Endothelial cell of umbilical vein (primary cell): ENCODE measurements around the gene SFI1. TPM values are rescaled to one million over a fixed set of nuclear protein-coding genes. Genes with fewer than 3 reads are reported as not detected.

Experiments used
- BruUV-seq: library from RNA; stranded (reverse); fragments of 400-500 nt; replicated peaks from 2 replicates; lab custom pipeline; 2021; lab: Mats Ljungman, UMichigan
- CTCF ChIA-PET: fragments of 300-600, 350-600 bp; sonication (Branson Sonifier 250); formaldehyde crosslinking; loops from one replicate; lab custom pipeline; 2021; ENCODE audit warnings: antibody characterized with exemption, inconsistent platforms; lab: Charles Lee
- POLR2A ChIA-PET: fragments of 300-600, 350-600 bp; sonication (Branson Sonifier 250); formaldehyde crosslinking; loops from one replicate; lab custom pipeline; 2021; ENCODE audit warnings: antibody characterized with exemption, inconsistent platforms; lab: Charles Lee
- DNase-seq: peaks from one replicate; pipeline ENCODE4 v3.0.0-alpha.2; 2011; ENCODE audit warnings: low read depth, low spot score
- FAIRE-seq: peaks from 2 replicates; lab custom pipeline; 2011; peaks lifted over from hg19 to GRCh38; lab: Jason Lieb, UNC
- H2AFZ ChIP-seq: 2 replicates; pipeline ENCODE4 v1.6.0; 2012; ENCODE audit warnings: low read depth, low read length, control low read depth, inconsistent platforms
- H3K27ac ChIP-seq: 2 replicates; pipeline ENCODE4 v1.5.1; 2011; ENCODE audit warnings: low read depth, mild to moderate bottlenecking, control low read depth, low read length, moderate library complexity; ENCODE audit not compliant: insufficient read depth
- H3K27me3 ChIP-seq, 2 experiments: 2 replicates each; pipeline versions ENCODE4 v1.6.0 to v1.6.1; 2011; ENCODE audit warnings: low read length in 2 of 2, mixed read lengths in 1 of 2; ENCODE audit not compliant: control insufficient read depth in 2 of 2, insufficient read depth in 2 of 2
- H3K36me3 ChIP-seq, 2 experiments: 2 replicates in 1 of 2; 3 replicates in 1 of 2; pipeline ENCODE4 v1.5.1; 2011; ENCODE audit warnings: low read length in 2 of 2, mild to moderate bottlenecking in 1 of 2, moderate library complexity in 1 of 2; ENCODE audit not compliant: control insufficient read depth in 2 of 2, insufficient read depth in 2 of 2; ENCODE audit errors: extremely low read depth in 1 of 2
- H3K4me1 ChIP-seq: 3 replicates; pipeline ENCODE4 v1.5.1; 2011; ENCODE audit warnings: mild to moderate bottlenecking, low read length; ENCODE audit not compliant: control insufficient read depth, insufficient read depth; ENCODE audit errors: extremely low read depth
- H3K4me2 ChIP-seq: 2 replicates; pipeline ENCODE4 v1.6.1; 2011; ENCODE audit warnings: low read length, control low read depth, mixed read lengths; ENCODE audit not compliant: insufficient read depth
- H3K4me3 ChIP-seq, 3 experiments: fragments of 200-600 bp in 1 of 3; sonication (generic), shearing (Covaris generic) in 1 of 3; replicated peaks in 1 of 3; 2 replicates each; pipeline ENCODE4 v1.5.1; 2011 to 2016; ENCODE audit warnings: control low read depth in 3 of 3, low read length in 3 of 3, mild to moderate bottlenecking in 2 of 3, inconsistent platforms in 1 of 3, low read depth in 1 of 3, moderate library complexity in 1 of 3; ENCODE audit not compliant: insufficient read depth in 1 of 3
- H3K79me2 ChIP-seq: 2 replicates; pipeline ENCODE4 v1.6.0; 2012; ENCODE audit warnings: low read length, inconsistent platforms; ENCODE audit not compliant: control insufficient read depth, insufficient read depth
- H3K9ac ChIP-seq: replicated peaks from 2 replicates; pipeline ENCODE3; 2011; ENCODE audit warnings: low read length, control low read depth; ENCODE audit not compliant: insufficient read depth; ENCODE audit errors: extremely low read depth
- H3K9me1 ChIP-seq: replicated peaks from 3 replicates; pipeline ENCODE4 v1.6.0; 2011; ENCODE audit warnings: mild to moderate bottlenecking, low read length; ENCODE audit not compliant: control insufficient read depth, insufficient read depth; ENCODE audit errors: extremely low read depth
- H3K9me3 ChIP-seq: replicated peaks from 2 replicates; pipeline ENCODE4 v1.5.1; 2012; ENCODE audit warnings: low read length, inconsistent platforms; ENCODE audit not compliant: control insufficient read depth, insufficient read depth
- H4K20me1 ChIP-seq: replicated peaks from 2 replicates; pipeline ENCODE3; 2011; ENCODE audit warnings: mild to moderate bottlenecking, low read length; ENCODE audit not compliant: control insufficient read depth, insufficient read depth; ENCODE audit errors: extremely low read depth
- CTCF ChIP-seq, 2 donors: IDR thresholded peaks; 1 replicate in 1 of 2; 2 replicates in 1 of 2; pipeline ENCODE4 v1.5.1; 2011; ENCODE audit warnings: low read length in 2 of 2, mild to moderate bottlenecking in 2 of 2, moderate library complexity in 2 of 2, control low read depth in 1 of 2, inconsistent platforms in 1 of 2, low read depth in 1 of 2; ENCODE audit not compliant: insufficient read depth in 1 of 2; ENCODE audit errors: extremely low read depth in 1 of 2
- EZH2 ChIP-seq: IDR thresholded peaks from 2 replicates; pipeline ENCODE4 v1.6.1; 2012; ENCODE audit warnings: borderline replicate concordance, low read depth, mild to moderate bottlenecking, moderate library complexity, low read length, inconsistent platforms; ENCODE audit not compliant: severe bottlenecking
- FOS ChIP-seq: IDR thresholded peaks from 2 replicates; pipeline ENCODE4 v1.6.1; 2011; ENCODE audit warnings: mild to moderate bottlenecking, low read length, moderate library complexity, borderline replicate concordance; ENCODE audit not compliant: insufficient read depth
- GATA2 ChIP-seq: IDR thresholded peaks from 2 replicates; pipeline ENCODE4 v1.7.0; 2011; ENCODE audit warnings: low read depth, mild to moderate bottlenecking, moderate library complexity, mixed read lengths, low read length; ENCODE audit not compliant: insufficient read length, insufficient read depth
- JUN ChIP-seq: IDR thresholded peaks from 2 replicates; pipeline ENCODE4 v1.6.1; 2011; ENCODE audit warnings: borderline replicate concordance, low read depth; ENCODE audit not compliant: insufficient read length, insufficient read depth
- MAX ChIP-seq: IDR thresholded peaks from 2 replicates; pipeline ENCODE4 v1.6.1; 2011; ENCODE audit not compliant: insufficient read depth, insufficient read length
- MYC ChIP-seq: IDR thresholded peaks from one replicate; pipeline ENCODE4 v1.6.1; 2011; ENCODE audit warnings: mild to moderate bottlenecking, low read depth, low read length
- POLR2A ChIP-seq: IDR thresholded peaks from 2 replicates; pipeline ENCODE4 v1.6.1; 2012; ENCODE audit warnings: low read depth, mild to moderate bottlenecking, control low read depth, low read length
- POLR2AphosphoS5 ChIP-seq: IDR thresholded peaks from 2 replicates; pipeline ENCODE4 v1.6.1; 2012; ENCODE audit warnings: low read depth, mild to moderate bottlenecking, control low read depth, low read length, moderate library complexity; ENCODE audit not compliant: insufficient read depth
- dilution Hi-C: fragments of 300-500 bp; cut with MboI; formaldehyde crosslinking; loops from one replicate; pipeline ENCODE4 v1.15.0; 2019; ENCODE audit warnings: low sequenced_read_pairs; ENCODE audit not compliant: extremely low pct_ligation_motif_present
- intact Hi-C: fragments of 100-400 bp; cut with micrococcal nuclease; formaldehyde crosslinking; loops from one replicate; pipeline ENCODE4 v1.10.0; 2022
- polyA plus RNA-seq, 4 experiments: library from polyadenylated mRNA; depleted of rRNA in 3 of 4; stranded (reverse) in 3 of 4; unstranded in 1 of 4; fragments of >200 nt; gene quantifications; 2 replicates each; pipeline versions ENCODE4 v1.2.1 to v1.2.3, GENCODE V29; 2011 to 2012; ENCODE audit warnings: missing spikeins in 1 of 4
- total RNA-seq: library from RNA; stranded (reverse); gene quantifications from 2 replicates; pipeline ENCODE4 v1.2.3, GENCODE V29; 2021

SFI1 gene
- total and polyA plus RNA-seq, 2 donors (not counting 3 experiments of a cell fraction or from before 2014, with no cell fraction given): 12.5 to 46.4 TPM

- Histone ChIP-seq H3K4me3 (no peak overlapping the region), H3K79me2 (no peaks in the 10 kb centered on the region), H3K36me3 (peaks cover 2 to 8% of the 10 kb centered on the region in 2 experiments), H3K9me1 (no peaks in the 10 kb centered on the region), H3K4me1 (no peaks in the 10 kb centered on the region), H3K9me3 (no peaks in the 10 kb centered on the region), H2AFZ (no peak overlapping the region), H4K20me1 (no peaks in the 10 kb centered on the region), H3K4me2 (no peak overlapping the region), H3K27me3 (no peaks in the 10 kb centered on the region), H3K27ac (no peak overlapping the region), H3K9ac (no peak overlapping the region)
- FAIRE-seq (no peak), DNase-seq (no peak)
- ChIA-PET POLR2A (interaction anchor here (0.6 kb wide), 1 partner anchor 82 kb away, joined by 3 read pairs; no protein-coding TSS in a partner anchor), CTCF (interaction anchor here (0.6 to 1.1 kb wide), 2 partner anchors 18 to 256 kb away, joined by 3 read pairs; no protein-coding TSS in a partner anchor)
- TF ChIP-seq CTCF (IDR thresholded peaks at IDR 0.05; ENCODE audit: extremely low read depth in 1 of 2, insufficient read depth in 1 of 2, low read depth in 1 of 2, low read length in 2 of 2) (no peak), MYC (no peak), POLR2AphosphoS5 (no peak), POLR2A (no peak), GATA2 (no peak), EZH2 (no peak), JUN (no peak), MAX (no peak), FOS (no peak)
- dilution Hi-C loops (no loop called here), intact Hi-C loops (no loop called here)
- BruUV-seq: no TSS peak
These were observed 78.9 kb downstream of the SFI1 start for GRCh38 chr22:31575190-31575589.
